Caco-2 (cell line): ENCODE measurements around the gene ABT1. TPM values are rescaled to one million over a fixed set of nuclear protein-coding genes. Genes with fewer than 3 reads are reported as not detected.
"Not testable (repeated sequence)": the region's sequence is repeated elsewhere in the genome, so short reads cannot be mapped to it uniquely, and the experiment has no call there.

ENCODE experiments used
- Bru-seq: library from RNA; stranded (reverse); fragments of 400-500 nt; gene quantifications from one replicate; lab custom pipeline; 2021; lab: Mats Ljungman, UMichigan
- BruChase-seq, 2 experiments: library from RNA; stranded (reverse); fragments of 400-500 nt; gene quantifications; one replicate each; lab custom pipeline; 2021; lab: Mats Ljungman, UMichigan
- BruUV-seq: library from RNA; stranded (reverse); fragments of 400-500 nt; replicated peaks from 2 replicates; lab custom pipeline; 2021; lab: Mats Ljungman, UMichigan
- CTCF ChIA-PET: fragments of 300-600 bp; sonication (Branson Sonifier 250); formaldehyde crosslinking; loops from one replicate; lab custom pipeline; 2022; ENCODE audit warnings: antibody characterized with exemption; lab: Charles Lee
- POLR2A ChIA-PET: fragments of 300-600 bp; sonication (Branson Sonifier 250); formaldehyde crosslinking; loops from one replicate; lab custom pipeline; 2022; ENCODE audit warnings: antibody characterized with exemption; lab: Charles Lee
- DNase-seq, 2 experiments: peaks; one replicate each; pipeline versions ENCODE4 v3.0.0 to v3.0.0-alpha.2; 2020 to 2022
- H3K27me3 ChIP-seq: replicated peaks from 2 replicates; pipeline ENCODE4 v1.6.0; 2011; ENCODE audit warnings: low read length; ENCODE audit not compliant: control insufficient read depth, insufficient read depth
- H3K36me3 ChIP-seq: 2 replicates; pipeline ENCODE4 v1.5.1; 2011; ENCODE audit warnings: low read length; ENCODE audit not compliant: control insufficient read depth, insufficient read depth
- H3K4me1 ChIP-seq: fragments of 250-450 bp; sonication (Bioruptor Pico); 2 replicates; pipeline ENCODE4 v1.5.1; 2020; ENCODE audit warnings: mild to moderate bottlenecking
- H3K4me3 ChIP-seq: 2 replicates; pipeline ENCODE4 v1.5.1; 2011; ENCODE audit warnings: low read depth, mild to moderate bottlenecking, control low read depth, low read length
- H3K9me3 ChIP-seq: fragments of 250-450 bp; sonication (Bioruptor Pico); 2 replicates; pipeline ENCODE4 v1.5.1; 2020; ENCODE audit warnings: mild to moderate bottlenecking, moderate library complexity
- H3K27ac Mint-ChIP-seq: one replicate; pipeline ENCODE4 v1.8.0; 2022; ENCODE audit warnings: mixed read lengths; ENCODE audit not compliant: unreplicated experiment
- H3K27me3 Mint-ChIP-seq: one replicate; pipeline ENCODE4 v1.8.0; 2022; ENCODE audit warnings: mixed read lengths; ENCODE audit not compliant: insufficient read depth, unreplicated experiment
- H3K36me3 Mint-ChIP-seq: one replicate; pipeline ENCODE4 v1.8.0; 2022; ENCODE audit warnings: mild to moderate bottlenecking, mixed read lengths; ENCODE audit not compliant: insufficient read depth, unreplicated experiment
- H3K4me1 Mint-ChIP-seq: one replicate; pipeline ENCODE4 v1.8.0; 2022; ENCODE audit warnings: low read depth, mixed read lengths; ENCODE audit not compliant: unreplicated experiment
- H3K4me3 Mint-ChIP-seq: one replicate; pipeline ENCODE4 v1.8.0; 2022; ENCODE audit warnings: mild to moderate bottlenecking, moderate library complexity, mixed read lengths; ENCODE audit not compliant: unreplicated experiment
- H3K9me3 Mint-ChIP-seq: one replicate; pipeline ENCODE4 v1.8.0; 2022; ENCODE audit warnings: mixed read lengths; ENCODE audit not compliant: unreplicated experiment
- CTCF ChIP-seq, 2 experiments: fragments of 200-600 bp in 1 of 2; IDR thresholded peaks; 1 replicate in 1 of 2; 2 replicates in 1 of 2; pipeline versions ENCODE4 v1.5.1 to v1.8.0; 2011 to 2022; ENCODE audit warnings: antibody characterized with exemption in 1 of 2, control low read depth in 1 of 2, inconsistent platforms in 1 of 2, low read depth in 1 of 2, low read length in 1 of 2, mild to moderate bottlenecking in 1 of 2, moderate library complexity in 1 of 2; ENCODE audit not compliant: insufficient read depth in 1 of 2, severe bottlenecking in 1 of 2, unreplicated experiment in 1 of 2
- intact Hi-C: fragments of 100-400 bp; cut with micrococcal nuclease; formaldehyde crosslinking; loops from one replicate; pipeline ENCODE4 v1.10.0; 2022; ENCODE audit not compliant: unreplicated experiment
- long read RNA-seq: library from polyadenylated mRNA; stranded (forward); transcript quantifications from one replicate; pipeline ENCODE4 v2.0.0, GENCODE V29; 2022
- total RNA-seq: library from RNA; stranded (reverse); gene quantifications from 2 replicates; pipeline ENCODE4 v1.2.3, GENCODE V29; 2022

ABT1 gene
- 15.1 and 17.0 TPM in 2 replicates for total RNA-seq
- percentile 88 among the genes with signal in this experiment for Bru-seq, nascent RNA
- BruChase-seq, experiment 1, labeled RNA remaining after a 2-hour chase, result percentile 95 among the genes with signal in this experiment
- BruChase-seq, experiment 2, labeled RNA remaining after a 6-hour chase, result percentile 77 among the genes with signal in this experiment
- long read RNA-seq, transcript ABT1-201 (3 exons, 2,949 nt), result major isoform, 151 of 154 reads
- long read RNA-seq, partial matches to known transcripts, result 0 of 154 reads
- long read RNA-seq, other reads (novel, unspliced or antisense), result 3 of 154 reads

GRCh38 chr6:26596579-26597388 is at the start of gene ABT1:
Gene ABT1, plus strand, starts transcription at chr6:26596953. Its CDS starts 30 bp downstream, at chr6:26596983.
- no peak for TF ChIP-seq CTCF (IDR thresholded peaks at IDR 0.05; ENCODE audit: insufficient read depth in 1 of 2, low read depth in 1 of 2, low read length in 1 of 2, severe bottlenecking in 1 of 2, unreplicated experiment in 1 of 2)
- ChIA-PET CTCF (no interaction called here), POLR2A (no interaction called here)
- no peaks in the 10 kb centered on the region for H3K4me1 ChIP-seq
- Mint-ChIP-seq H3K27me3 (peaks cover 3% of the 10 kb centered on the region), H3K36me3 (peaks cover 16% of the 10 kb centered on the region), H3K27ac (no peak within 1 kb of the TSS), H3K9me3 (peaks cover 5% of the 10 kb centered on the region), H3K4me3 (no peak within 1 kb of the TSS), H3K4me1 (no peaks in the 10 kb centered on the region)
- BruUV-seq, result no TSS peak
- no peaks in the 10 kb centered on the region for H3K27me3 ChIP-seq
- H3K36me3 ChIP-seq, result no peaks in the 10 kb centered on the region
- intact Hi-C loops, result loop anchor here (1.0 kb wide), 2 partner anchors 24 to 255 kb away; no protein-coding TSS in a partner anchor
- H3K4me3 ChIP-seq, result peak within 1 kb of the TSS; percentile 91
- H3K9me3 ChIP-seq, result no peaks in the 10 kb centered on the region
- peak; percentile 97 to 98 for DNase-seq

- H3K9me3 Mint-ChIP-seq, H3K27me3 Mint-ChIP-seq, H3K36me3 ChIP-seq, H3K27me3 ChIP-seq, H3K4me3 Mint-ChIP-seq, H3K9me3 ChIP-seq, H3K4me1 ChIP-seq, POLR2A ChIA-PET, H3K27ac Mint-ChIP-seq, H3K4me3 ChIP-seq, DNase-seq, BruUV-seq, intact Hi-C loops, H3K4me1 Mint-ChIP-seq, CTCF ChIA-PET: not testable (repeated sequence)
- peaks cover 19% of the 10 kb centered on the region for H3K36me3 Mint-ChIP-seq
These were observed 49.4 kb upstream of the ABT1 start for GRCh38 chr6:26547363-26547762.

GRCh38 chr6:26550250-26550993 is 46.3 kb upstream of the ABT1 start:
- TF ChIP-seq CTCF (IDR thresholded peaks at IDR 0.05; ENCODE audit: insufficient read depth in 1 of 2, low read depth in 1 of 2, low read length in 1 of 2, severe bottlenecking in 1 of 2, unreplicated experiment in 1 of 2), result peak in 1 of 2 experiments; percentile 28
- intact Hi-C loops, result no loop called here
- Histone ChIP-seq H3K27me3 (no peaks in the 10 kb centered on the region), H3K4me3 (peak overlapping the region; percentile 39), H3K9me3 (no peaks in the 10 kb centered on the region), H3K4me1 (peaks cover 5% of the 10 kb centered on the region; the same call in 1 of the 2 replicates), H3K36me3 (no peaks in the 10 kb centered on the region)
- Mint-ChIP-seq H3K4me3 (peak overlapping the region; percentile 86), H3K9me3 (no peaks in the 10 kb centered on the region), H3K27me3 (no peaks in the 10 kb centered on the region), H3K27ac (peak overlapping the region; percentile 81), H3K4me1 (no peaks in the 10 kb centered on the region), H3K36me3 (peaks cover 11% of the 10 kb centered on the region)
- ChIA-PET POLR2A (interaction anchor here (0.6 kb wide), 1 partner anchor 76 kb away, joined by 3 read pairs; no protein-coding TSS in a partner anchor), CTCF (interaction anchor here (1.1 kb wide), 1 partner anchor 17 kb away, joined by 3 read pairs; no protein-coding TSS in a partner anchor)
- peak; percentile 83 to 85 for DNase-seq
- no TSS peak for BruUV-seq
